Kasumi-1 (cell line): ENCODE data around the gene MACF1.
"Not testable (repeated sequence)": the region's sequence is repeated elsewhere in the genome, so short reads cannot be mapped to it uniquely, and the experiment has no call there.

Experiments
- DNase-seq, 2 experiments: peaks; one replicate each; lab custom pipeline; 2025; lab: John Stamatoyannopoulos, UW

The MACF1 gene, protein sequence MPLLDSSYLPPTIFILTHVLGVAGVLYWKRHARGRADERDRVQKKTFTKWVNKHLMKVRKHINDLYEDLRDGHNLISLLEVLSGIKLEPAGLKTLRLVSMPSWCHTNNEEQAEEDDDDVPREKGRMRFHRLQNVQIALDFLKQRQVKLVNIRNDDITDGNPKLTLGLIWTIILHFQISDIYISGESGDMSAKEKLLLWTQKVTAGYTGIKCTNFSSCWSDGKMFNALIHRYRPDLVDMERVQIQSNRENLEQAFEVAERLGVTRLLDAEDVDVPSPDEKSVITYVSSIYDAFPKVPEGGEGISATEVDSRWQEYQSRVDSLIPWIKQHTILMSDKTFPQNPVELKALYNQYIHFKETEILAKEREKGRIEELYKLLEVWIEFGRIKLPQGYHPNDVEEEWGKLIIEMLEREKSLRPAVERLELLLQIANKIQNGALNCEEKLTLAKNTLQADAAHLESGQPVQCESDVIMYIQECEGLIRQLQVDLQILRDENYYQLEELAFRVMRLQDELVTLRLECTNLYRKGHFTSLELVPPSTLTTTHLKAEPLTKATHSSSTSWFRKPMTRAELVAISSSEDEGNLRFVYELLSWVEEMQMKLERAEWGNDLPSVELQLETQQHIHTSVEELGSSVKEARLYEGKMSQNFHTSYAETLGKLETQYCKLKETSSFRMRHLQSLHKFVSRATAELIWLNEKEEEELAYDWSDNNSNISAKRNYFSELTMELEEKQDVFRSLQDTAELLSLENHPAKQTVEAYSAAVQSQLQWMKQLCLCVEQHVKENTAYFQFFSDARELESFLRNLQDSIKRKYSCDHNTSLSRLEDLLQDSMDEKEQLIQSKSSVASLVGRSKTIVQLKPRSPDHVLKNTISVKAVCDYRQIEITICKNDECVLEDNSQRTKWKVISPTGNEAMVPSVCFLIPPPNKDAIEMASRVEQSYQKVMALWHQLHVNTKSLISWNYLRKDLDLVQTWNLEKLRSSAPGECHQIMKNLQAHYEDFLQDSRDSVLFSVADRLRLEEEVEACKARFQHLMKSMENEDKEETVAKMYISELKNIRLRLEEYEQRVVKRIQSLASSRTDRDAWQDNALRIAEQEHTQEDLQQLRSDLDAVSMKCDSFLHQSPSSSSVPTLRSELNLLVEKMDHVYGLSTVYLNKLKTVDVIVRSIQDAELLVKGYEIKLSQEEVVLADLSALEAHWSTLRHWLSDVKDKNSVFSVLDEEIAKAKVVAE (N-terminal part only)

DNA sequence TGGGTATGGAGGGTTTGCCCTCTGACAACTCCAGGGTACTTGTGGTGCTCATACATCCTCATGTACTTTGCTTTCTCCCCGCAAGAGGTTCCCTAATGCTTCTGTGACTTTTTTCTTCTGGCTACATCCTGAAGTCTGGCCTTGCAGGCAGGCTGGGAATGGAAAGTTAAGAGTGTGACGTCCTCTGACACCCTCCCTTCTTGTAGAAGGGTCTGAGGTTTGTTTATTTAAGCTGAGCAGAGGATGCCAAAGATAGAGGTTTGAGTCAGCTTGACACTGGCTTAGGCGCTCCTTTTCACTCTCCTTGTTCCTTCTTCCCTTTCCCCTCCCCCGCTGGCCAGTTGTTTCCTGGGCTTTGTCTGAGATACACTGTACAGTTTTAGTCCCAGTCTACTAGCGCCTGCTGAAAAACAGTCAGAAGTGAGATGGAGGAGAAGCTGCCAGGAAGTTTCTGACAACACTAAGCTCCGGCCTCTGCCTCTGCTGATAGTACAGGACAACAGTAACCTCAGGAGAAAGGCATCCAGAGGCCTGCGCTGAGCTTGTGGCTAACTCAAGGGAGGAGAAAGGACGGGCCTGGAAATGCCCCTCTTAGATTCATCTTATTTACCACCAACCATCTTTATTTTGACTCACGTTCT is at the start of gene MACF1:
Gene MACF1 (plus strand): TSS at position 255 of the 641 bp plus-strand sequence. CDS start 328 bp downstream, at position 583.
- peak; percentile 88 to 89 for DNase-seq

DNA sequence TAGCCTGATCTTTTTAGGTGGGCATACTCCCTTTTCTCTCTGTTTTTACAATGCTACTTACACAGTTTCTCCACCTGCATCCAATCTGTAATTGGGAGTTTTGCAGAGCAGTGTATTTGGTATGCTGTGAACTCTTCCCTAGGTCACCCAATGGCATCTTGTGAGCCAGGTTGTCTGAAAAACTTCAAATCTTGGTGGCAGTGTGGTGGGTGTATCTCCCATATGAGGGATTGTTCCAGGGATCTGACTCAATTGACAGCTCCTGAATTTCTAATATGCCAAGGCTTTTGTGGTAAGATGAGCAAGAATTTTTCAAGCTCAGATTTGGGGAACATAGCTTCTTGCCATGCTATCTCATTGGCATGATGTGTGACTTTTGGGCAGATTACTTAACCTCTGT is 47.2 kb upstream of the MACF1 start:
- DNase-seq, result no peak

DNA sequence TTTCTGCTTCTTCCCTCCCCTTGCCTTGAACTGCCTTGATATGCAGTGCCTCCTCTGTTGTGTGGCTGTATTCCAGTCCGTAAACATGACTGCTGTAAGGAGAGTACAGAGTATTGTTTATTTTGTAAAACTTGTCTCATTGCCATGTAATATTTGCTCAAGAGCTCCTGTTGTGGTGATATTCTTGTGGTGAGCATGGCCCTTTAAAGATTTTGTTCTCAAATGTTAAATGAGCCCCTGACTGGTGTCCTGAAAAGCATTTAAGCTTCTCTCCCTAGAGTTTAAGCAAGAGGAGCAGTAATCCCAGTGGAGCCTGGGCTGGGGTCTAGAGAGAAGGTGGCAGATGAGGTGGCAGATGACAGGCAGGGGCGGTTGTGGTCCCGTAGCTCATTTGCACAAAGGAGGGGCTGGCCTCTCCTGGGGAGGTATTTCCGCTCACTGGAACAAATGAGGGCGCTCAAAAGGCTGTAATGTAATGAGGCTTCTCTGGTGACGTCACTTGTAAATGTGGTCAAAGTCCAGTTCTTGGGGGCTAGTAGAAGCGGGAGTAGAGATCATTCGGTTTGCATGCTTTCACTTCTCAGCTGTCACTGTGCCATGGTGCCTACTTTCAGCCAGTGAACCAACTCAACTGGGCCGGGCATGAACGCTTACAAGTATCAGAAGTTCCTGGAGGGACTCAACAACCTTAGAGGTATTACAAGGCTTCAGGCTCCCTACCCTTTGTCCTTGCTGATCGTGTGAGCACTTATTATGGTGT is 46.0 kb upstream of the MACF1 start:
- DNase-seq, result no peak

DNA sequence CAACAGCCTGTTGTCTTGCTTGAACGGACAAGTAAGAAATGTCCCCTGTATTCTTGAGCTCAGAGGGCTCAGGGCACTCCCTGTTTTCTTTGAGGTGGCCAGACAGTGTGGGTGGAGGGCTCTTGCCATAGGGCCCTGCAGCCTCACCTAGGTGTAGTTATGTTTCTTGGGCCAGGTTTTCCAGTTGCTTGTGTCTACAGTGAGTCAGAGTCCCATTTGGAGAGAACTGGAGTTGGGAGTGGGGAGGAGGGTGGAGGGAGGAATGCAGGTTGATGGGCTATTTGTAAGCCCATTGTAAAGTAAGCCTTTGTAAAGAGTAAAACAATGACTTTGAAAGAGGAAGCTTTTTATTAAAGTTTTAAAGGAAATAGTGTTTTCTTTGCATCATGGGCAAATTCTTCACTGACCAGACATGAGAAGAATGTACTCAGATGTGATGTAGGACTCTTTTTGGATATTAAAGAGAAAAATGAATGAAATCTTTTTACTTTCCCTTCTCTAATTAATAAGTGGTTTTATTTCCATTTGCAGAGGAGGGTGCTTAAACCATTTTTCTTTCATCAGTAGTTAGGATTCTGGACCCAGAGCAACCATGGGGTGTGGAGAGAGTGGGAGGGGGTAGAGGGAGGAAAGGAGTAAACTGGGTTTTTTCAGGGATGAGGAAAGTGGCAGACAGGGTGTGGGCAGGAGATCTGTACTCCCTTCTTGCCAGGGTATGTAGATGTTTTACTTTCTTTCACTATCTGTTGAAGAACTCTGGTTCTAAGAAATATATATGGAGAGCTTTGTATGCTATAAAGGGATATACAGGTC is 45.1 kb upstream of the MACF1 start:
- no peak for DNase-seq

DNA sequence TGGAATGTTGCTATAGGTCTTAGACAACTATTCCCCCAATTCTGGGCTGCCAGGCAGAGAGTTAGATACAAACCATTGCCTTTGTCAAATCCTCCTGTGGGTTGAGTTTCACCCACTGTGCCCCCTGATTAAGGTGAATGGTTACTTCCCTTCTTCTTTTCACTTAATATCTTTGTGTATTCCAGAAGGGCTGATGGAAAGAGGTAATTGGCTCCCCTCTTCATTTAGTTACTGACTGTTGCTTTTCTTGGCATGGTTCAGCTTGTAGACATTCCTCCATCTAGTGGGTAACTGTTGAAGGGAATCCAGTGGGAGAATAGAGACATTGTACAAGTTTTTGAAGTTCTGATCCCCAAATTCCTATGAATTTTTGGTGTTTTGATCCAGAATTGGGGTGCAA is 43.8 kb upstream of the MACF1 start:
- no peak for DNase-seq

DNA sequence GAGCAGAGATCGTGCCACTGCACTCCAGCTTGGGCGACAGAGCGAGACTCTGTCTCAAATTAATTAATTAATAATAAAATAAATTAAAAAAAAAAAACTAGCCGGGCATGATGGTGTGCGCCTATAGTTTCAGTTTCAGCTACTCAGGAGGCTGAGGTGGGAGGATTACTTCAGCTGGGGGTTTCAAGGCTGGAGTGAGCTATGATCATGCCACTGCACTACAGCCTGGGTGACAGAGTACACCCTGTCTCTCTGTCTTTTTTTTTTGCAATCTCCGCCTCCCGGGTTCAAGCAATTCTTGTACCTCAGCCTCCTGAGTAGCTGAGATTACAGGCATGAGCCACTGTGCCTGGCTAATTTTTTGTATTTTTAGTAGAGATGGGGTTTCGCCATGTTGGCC is 42.7 kb upstream of the MACF1 start:
- DNase-seq, result not testable (repeated sequence)

DNA sequence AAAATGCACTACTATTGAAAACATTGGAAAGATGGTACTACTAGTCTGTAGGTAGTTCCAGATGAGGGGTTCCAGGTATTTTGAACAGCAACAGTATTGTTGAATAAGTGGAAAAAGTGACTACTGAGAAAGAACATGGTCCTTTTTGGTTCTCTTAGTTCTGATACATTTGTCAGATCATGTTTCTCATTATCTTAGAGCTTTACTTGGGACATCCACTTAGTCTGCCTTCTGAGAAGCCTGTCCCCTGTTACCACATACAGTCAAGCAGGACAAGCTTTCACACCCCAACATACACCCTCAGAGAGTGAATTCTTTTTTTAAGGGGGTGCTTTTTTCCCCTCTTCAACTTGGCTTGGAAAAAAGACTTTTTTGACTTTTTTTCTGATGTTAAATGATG is 41.0 kb upstream of the MACF1 start:
- no peak for DNase-seq

DNA sequence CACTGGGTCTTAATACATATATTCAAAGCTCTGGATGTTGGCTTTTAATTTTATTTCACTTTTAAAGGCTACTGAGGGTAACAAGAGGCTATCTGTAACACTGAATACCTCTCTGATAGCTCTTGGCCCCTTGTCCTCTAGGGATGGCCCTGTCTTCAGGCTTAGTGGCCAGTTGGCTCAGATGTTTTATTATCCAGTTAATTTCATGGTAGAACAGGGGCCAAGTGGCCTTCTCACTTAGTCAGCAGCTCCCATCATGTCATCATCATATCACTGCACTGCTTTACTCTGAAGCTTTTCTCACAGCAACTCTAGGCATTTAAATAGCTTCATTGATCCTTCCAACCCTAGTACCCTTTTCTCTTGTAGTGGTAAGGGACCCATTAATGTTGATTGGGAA is 40.2 kb upstream of the MACF1 start:
- DNase-seq, result no peak

DNA sequence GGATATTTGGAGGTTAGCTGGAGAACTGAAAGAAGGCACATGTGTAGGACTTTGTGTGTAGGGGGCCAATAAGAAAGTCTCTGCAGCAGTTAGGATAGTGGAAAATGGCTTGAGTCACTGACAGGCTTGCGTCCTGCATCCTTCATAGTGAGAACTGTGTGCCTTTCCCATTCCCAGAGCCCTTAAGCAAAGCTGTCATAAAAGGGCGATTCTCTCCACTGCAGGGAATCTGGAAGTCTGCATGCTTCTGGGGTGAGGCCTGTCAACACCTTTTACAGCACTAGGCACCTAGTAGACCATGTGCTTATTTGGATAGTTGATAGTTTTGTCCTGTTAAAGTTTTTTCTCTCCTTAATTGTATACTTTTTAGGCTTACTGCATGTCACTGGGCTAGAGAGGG is 39.4 kb upstream of the MACF1 start:
- no peak for DNase-seq

DNA sequence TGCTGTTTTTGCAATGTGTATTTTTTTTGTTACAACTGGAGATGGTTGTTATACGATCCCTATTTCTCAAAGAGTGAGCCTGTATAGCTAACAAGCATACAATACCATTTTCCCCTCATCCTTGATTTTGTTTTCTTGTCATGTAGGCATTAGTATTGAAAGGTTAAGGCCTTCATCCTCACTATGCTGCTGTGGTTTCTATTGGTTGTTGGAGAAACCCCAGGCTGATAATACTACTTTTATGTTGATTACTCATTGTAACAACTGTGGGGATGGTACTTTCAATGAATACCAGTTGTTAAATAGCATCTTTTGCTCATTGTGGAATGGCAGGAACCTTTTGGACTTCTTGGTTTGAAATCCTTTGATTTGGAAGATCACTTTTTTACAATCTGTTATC is 39.0 kb upstream of the MACF1 start:
- no peak for DNase-seq

DNA sequence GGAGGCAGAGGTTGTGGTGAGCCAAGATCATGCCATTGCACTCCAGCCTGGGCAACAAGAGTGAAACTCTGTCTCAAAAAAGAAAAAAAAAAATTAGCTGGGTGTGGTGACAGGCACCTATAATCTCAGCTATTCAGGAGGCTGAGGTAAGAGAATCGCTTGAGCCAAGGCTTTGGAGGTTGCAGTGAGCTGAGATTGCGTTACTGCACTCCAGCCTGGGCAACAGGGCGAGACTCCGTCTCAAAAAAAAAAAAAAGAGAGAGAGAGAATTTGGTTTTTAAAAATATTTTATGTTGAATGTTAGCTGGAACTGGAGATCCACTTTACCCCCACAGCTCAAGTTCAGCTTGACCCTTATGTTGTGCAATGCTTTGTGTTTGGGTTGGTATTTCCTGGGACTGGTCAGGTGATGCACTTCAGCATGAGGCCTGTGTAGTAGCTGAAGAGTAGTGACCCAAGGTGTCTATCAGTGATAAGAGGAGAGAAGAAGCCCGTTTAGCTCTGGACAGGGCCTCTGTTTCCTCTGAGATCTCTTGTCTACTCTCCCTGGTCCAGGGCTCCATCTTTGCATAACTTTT is 36.8 kb upstream of the MACF1 start:
- DNase-seq, result no peak

DNA sequence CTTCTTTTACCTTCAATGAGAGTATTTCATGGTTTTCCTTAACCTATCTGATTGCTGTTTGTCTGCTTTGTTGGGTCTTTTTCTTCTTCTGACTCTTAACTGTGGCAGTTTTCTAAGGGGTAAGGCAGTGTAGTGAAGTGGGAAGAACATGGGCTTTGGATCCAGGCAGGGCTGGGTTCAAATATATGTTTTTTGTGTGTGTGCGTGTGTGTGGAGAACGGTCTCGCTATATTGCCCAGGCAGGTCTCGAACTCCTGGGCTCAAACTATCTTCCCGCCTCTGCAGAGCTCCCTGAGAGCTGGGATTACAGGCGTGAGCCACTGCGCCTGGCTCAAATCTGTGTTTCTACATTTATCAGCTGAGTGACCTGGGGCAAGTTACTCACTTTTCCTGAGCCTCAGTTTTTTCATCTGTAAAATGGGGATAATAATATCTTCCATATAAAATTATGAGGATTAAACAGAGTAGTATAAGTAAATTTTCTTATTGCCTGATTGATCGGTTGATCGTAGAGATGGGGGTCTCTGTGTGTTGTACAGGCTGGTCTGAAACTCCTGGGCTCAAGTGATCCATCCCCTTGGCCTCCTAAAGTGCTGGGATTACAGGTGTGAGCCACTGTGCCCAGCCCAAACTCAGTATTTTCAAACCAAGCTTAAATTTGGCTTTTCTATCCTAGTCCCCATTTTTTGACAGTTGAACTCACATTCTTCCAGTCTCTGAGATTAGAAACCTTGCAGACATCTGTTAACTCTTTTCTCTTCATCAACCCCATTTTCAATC is 36.0 kb upstream of the MACF1 start:
- DNase-seq, result no peak

DNA sequence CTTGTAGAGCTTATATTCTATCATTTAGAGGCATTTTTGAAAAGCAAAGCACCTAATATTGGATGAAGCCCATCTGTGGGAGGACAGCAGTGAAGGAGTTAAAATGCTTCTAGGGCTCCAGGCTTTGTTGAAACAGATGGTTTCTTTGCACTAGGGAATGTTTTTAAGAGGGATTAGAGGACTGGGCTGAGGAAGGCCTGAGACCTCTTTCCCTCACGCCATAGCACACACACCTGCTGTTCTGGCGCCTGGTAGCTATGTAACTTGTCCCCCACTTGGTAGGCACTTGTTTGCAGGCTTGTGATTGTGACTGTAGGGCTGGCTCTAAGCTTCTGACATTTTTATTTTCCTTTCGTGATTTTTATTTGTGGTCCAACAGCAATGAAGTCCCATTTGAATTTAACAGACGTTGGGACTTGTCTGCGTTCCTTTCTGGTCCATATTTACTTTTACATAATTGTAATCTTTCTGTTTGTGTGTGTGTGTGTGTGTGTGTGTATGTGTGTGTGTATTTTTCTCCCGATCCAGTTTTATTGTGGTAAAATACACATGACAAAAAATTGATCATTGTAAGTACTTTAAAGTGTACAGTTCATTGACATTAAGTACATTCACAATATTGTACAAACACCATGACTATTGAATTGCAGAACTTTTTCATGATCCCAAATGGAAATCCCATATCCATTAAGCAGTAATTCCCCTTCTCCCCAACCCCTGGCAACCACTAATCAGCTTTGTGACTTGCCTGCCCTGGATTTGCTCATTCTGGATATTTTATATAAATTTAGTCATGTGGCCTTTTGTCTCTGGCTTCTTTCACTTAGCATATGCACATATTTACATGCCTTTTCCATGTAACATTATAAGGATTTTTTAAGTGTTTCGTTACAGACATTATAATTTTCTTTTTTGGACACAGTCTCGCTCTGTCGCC is 33.5 kb upstream of the MACF1 start:
- DNase-seq, result no peak

DNA sequence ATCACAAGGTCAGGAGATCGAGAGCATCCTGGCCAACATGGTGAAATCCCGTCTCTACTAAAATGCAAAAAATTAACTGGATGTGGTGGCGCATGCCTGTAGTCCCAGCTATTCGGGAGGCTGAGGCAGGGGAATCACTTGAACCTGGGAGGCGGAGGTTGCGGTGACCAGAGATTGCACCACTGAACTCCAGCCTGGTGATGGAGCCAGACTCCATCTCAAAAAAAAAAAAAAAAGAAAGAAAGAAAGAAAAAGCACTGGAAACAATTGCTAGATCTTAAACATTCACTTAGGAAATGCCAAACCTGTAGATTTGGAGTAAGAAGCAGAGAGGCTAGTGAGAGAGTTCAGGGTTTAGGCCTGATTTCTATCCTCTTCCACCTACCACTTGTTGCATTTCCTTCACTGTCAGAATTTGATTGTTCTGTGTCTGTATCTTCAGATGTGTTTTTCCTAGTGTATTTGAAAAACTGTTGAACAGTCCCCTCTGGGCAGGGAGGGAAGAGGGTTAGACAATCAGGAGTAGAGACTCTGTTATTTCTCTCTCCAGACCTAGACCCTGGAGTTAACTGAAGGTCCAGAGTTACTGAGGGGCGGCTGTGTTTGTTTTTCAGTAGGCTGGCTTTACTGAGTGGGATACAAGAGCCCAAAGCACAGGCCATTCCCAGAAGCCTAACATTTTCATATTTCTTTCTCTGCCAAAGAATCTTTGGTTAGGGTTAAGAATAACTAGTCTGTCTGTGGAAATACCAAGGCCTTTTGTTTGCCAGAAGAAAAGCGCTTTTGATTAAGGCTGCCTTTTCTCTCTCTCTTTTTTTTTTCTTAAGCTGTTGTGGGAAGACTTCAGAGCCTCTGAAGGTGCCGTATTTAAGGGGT is 31.1 kb upstream of the MACF1 start:
- no peak for DNase-seq

DNA sequence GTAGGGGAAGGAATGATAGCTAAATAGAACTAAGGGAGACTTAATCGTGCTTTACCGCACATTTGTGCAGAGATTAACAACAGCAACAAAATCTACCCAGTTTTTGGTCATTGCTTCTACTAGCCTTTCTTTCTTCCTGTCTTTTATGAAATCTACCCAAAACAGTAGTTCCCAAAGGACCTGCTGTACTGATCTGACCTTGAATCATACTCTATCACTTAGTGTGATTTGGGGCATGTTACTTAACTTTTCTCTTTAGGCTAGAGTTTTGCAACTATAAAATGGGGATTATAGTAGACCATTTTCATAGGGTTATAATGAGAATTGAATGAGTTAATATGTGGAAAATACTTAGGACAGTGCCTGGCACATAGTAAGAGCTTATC is 30.5 kb upstream of the MACF1 start:
- DNase-seq, result no peak

DNA sequence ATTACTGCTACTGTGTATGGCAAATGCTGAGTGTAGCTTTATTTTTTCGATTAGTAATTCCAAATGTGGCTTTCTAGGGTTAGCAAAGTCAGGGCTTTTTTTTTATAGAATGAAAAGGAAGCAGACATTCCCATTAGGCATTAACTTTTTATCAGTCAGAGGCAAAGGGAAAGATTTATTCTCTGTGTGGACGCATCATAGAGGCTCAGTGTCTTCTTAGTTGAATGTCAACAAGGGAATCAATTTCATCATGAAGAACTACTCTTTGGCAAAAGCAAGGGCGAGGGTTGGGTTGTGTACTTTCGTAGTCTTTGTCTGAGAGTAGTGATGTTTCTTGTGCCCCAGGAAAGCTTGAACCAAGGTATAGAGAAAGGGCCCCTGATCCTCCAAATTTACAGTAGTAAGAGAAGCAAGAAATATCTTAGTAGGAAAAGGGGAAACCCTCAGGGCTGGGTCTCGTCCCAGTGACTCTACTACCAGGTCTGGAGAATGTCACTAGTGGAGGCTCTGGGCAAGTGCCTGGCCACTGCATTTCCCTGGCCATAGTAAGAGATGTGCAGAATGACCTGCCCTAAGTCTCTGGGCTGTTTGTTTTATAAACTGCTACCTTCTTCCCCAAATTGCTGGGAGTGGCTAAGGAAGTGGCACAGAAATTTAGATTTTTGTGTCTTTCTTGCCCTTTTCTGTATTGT is 30.0 kb upstream of the MACF1 start:
- DNase-seq, result no peak
